Activated CD4-positive, alpha-beta T cell treated with anti-CD3 and anti-CD28 coated beads for 36 hours (primary cell): ENCODE measurements around the gene UBE2H. TPM values are rescaled to one million over a fixed set of nuclear protein-coding genes. Genes with fewer than 3 reads are reported as not detected.
A peak's percentile ranks its signal among the peaks of the same experiment; 100 is the strongest.
"Not testable (repeated sequence)": the region's sequence is repeated elsewhere in the genome, so short reads cannot be mapped to it uniquely, and the experiment has no call there.

ENCODE experiments used
- ATAC-seq: fragments of 200-7000 bp; cut with Tn5 transposase; one replicate; pipeline ENCODE4 v1.10.0; 2021; ENCODE audit warnings: mild to moderate bottlenecking, moderate library complexity
- CTCF ChIA-PET: fragments of 350-600 bp; sonication (Branson Sonifier 250); formaldehyde crosslinking; loops from one replicate; lab custom pipeline; 2021; ENCODE audit warnings: antibody characterized with exemption; lab: Charles Lee
- POLR2A ChIA-PET: fragments of 350-600 bp; sonication (Branson Sonifier 250); formaldehyde crosslinking; loops from one replicate; lab custom pipeline; 2021; ENCODE audit warnings: antibody characterized with exemption, inconsistent platforms; lab: Charles Lee
- DNase-seq: peaks from one replicate; pipeline ENCODE4 v3.0.0-alpha.2; 2020
- H3K27ac Mint-ChIP-seq: one replicate; pipeline ENCODE4 v1.8.0; 2021; ENCODE audit warnings: mixed read lengths
- H3K27me3 Mint-ChIP-seq: one replicate; pipeline ENCODE4 v1.8.0; 2021; ENCODE audit warnings: mixed read lengths
- H3K36me3 Mint-ChIP-seq: one replicate; pipeline ENCODE4 v1.8.0; 2021; ENCODE audit warnings: low read depth, mixed read lengths
- H3K4me1 Mint-ChIP-seq: one replicate; pipeline ENCODE4 v1.8.0; 2021; ENCODE audit warnings: mixed read lengths
- H3K4me3 Mint-ChIP-seq: one replicate; pipeline ENCODE4 v1.8.0; 2021; ENCODE audit warnings: mild to moderate bottlenecking, moderate library complexity, mixed read lengths
- H3K9me3 Mint-ChIP-seq: one replicate; pipeline ENCODE4 v1.8.0; 2021; ENCODE audit warnings: low read depth, mixed read lengths
- intact Hi-C, 2 experiments: fragments of 100-400 bp; cut with DNase I in 1 of 2; cut with micrococcal nuclease in 1 of 2; formaldehyde crosslinking; loops; one replicate each; pipeline versions ENCODE4 v1.14.2 to v1.15.1; 2022 to 2024; cut with DNase I, micrococcal nuclease
- total RNA-seq, 2 experiments: library from RNA; stranded (reverse); gene quantifications; one replicate each; pipeline ENCODE4 v1.2.3, GENCODE V29; 2021

The UBE2H gene
- total RNA-seq, 2 experiments from 2014 or later: 25.6 to 40.7 TPM

DNA sequence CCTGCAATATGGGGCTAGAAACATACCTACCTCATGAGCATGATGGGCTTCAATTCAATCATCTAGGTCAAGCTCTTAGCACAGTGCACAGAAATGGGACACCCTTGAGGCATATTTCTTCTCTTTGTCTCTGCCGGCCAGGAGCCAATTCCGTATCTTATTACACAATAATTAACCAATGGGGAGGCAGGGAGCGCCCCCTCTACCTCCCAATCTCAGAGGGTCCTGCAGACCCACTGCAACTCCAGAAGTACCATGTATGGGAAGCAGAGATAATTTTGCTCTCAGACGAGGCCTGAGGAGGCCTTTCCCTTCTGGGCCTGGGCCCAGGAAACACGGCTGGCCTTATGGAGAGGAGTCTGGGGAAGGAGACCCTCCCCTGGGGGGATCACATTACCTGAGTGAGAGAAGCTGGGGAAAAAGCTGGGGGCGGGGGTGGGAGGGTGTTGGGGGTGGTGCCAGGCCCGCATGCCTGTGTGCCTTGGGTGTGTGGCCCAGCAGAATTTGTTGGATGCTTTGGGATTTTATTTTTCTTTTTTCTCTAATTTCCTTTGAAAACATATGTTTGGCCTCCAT, 155.5 kb downstream of the UBE2H start:
- Mint-ChIP-seq H3K27me3 (no peaks in the 10 kb centered on the region), H3K9me3 (no peaks in the 10 kb centered on the region), H3K36me3 (no peaks in the 10 kb centered on the region), H3K4me3 (no peak overlapping the region), H3K27ac (no peak overlapping the region), H3K4me1 (no peaks in the 10 kb centered on the region)
- intact Hi-C loops: no loop called here
- ChIA-PET POLR2A (no interaction called here), CTCF (no interaction called here)
- ATAC-seq (no peak), DNase-seq (no peak)

DNA sequence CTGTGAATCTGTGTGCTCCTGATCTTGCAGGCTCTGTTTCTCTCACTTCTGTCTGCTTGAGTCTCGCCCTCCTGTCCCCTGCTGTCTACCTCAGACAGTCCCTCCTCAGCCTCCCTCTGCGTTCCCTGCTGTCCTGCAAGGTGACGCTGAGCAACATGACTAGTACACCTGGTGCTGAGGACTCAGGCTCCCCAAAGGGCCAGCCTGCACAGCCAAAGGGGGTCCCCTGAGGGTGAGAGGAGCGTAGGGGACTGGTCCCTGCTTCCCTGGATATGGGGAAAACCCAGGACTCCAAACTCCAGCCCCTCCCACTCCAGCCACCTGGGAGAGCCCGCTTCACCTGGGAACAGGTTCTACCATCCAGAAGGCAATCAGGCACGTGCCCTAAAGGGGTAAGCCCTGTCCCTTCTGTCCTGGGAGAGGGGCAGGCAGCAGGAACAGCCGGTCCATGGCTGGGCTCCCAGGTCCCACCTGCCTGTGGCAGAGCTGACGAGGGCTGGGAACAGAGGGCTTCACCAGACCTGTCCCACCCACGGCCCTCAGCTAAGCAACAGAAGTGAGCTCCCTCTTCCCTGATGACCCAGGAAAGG, 156.5 kb downstream of the UBE2H start:
- ChIA-PET CTCF (no interaction called here), POLR2A (no interaction called here)
- no peaks in the 10 kb centered on the region for H3K4me1 Mint-ChIP-seq
- H3K27me3 Mint-ChIP-seq: peaks cover 3% of the 10 kb centered on the region
- ATAC-seq: no peak
- no peak overlapping the region for H3K4me3 Mint-ChIP-seq
- no peak overlapping the region for H3K27ac Mint-ChIP-seq
- H3K9me3 Mint-ChIP-seq: no peaks in the 10 kb centered on the region
- intact Hi-C loops: no loop called here
- H3K36me3 Mint-ChIP-seq: no peaks in the 10 kb centered on the region
- no peak for DNase-seq

DNA sequence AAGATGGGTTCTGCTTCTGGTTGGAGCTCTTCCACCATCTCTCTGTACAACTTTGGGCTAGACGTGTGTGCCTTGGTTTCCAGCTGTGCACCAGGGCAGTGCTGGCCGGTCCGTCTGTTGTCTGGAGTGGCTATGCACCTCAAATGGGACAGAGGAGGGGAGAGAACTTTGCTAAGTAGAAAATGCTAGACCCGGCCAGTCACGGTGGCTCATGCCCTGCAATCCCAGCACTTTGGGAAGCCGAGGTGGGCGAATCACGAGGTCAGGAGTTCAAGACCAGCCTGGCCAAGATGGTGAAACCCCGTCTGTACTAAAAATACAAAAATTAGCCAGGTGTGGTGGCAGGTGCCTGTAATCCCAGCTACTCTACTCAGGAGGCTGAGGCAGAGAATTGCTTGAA, 158.3 kb downstream of the UBE2H start:
- H3K27ac Mint-ChIP-seq, H3K4me1 Mint-ChIP-seq, DNase-seq, intact Hi-C loops, H3K36me3 Mint-ChIP-seq, H3K9me3 Mint-ChIP-seq, H3K4me3 Mint-ChIP-seq, CTCF ChIA-PET, ATAC-seq, POLR2A ChIA-PET: not testable (repeated sequence)
- peaks cover 11% of the 10 kb centered on the region for H3K27me3 Mint-ChIP-seq

DNA sequence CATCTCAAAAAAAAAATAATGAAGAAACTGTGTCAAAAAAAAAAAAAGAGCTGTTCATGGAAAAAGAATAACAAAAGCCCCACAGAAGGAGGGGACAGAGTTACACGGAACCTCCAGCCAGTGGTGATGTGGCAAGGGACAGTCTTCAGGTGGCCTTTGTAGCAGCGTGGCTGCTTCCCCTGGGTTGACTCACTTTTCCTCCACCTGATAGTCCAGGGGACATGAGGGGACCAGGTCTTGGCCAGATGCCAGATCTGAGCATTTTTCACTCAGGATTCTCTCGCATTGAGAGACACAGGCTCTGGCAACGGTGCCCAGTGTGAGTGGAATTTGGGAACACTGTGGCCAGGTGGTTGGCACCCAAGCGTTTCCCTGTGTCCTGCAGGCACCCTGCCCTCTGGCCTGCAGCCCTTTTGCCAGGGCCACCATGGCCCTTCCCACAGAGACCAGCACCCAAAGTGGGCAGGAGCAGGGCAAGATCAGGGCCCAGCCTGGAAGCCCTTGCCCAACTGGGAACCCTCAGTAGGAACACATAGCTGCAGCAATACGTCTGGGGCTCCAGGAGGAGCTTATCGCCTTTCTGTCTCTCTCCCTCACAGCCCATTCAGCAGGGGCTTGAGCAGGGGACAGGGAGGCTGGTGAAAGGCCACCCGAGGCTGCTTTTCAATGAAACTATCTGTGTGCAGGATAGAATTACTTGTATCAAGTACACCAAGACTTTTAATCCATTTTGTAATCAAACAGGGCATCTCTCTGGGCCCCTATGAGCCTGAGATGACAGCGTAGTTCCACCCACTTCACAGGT, 159.1 kb downstream of the UBE2H start:
- Mint-ChIP-seq H3K4me1 (no peaks in the 10 kb centered on the region), H3K4me3 (no peak overlapping the region), H3K27me3 (peaks cover 13% of the 10 kb centered on the region), H3K36me3 (no peaks in the 10 kb centered on the region), H3K27ac (no peak overlapping the region), H3K9me3 (no peaks in the 10 kb centered on the region)
- ATAC-seq (no peak), DNase-seq (no peak)
- ChIA-PET CTCF (no interaction called here), POLR2A (no interaction called here)
- intact Hi-C loops: no loop called here

DNA sequence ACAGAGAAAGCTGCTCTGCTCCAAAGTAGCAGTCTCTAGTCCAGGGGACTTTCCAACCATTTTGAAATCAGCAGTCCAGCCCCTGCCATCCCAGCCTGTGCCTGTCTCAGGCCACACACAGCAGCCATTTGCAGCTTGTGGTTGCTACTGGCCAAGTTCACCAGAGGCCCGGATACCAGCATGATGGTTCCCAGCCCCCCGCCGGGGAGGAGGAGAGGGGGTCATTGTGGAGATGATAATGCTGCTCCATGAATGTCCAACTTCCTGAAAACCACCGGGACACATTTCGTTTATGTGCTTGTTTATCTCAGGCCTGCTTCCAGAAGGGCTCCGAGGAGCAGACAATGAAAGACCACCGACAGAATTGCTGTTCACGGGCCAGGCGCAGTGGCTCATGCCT, 160.0 kb downstream of the UBE2H start:
- no peak overlapping the region for H3K4me3 Mint-ChIP-seq
- no peak for DNase-seq
- POLR2A ChIA-PET: no interaction called here
- intact Hi-C loops: no loop called here
- H3K4me1 Mint-ChIP-seq: no peaks in the 10 kb centered on the region
- H3K27ac Mint-ChIP-seq: no peak overlapping the region
- no peak for ATAC-seq
- CTCF ChIA-PET: interaction anchor here (0.8 to 1.2 kb wide), 3 partner anchors 18 to 38 kb away, joined by 3 read pairs; no protein-coding TSS in a partner anchor
- H3K9me3 Mint-ChIP-seq: no peaks in the 10 kb centered on the region
- no peaks in the 10 kb centered on the region for H3K36me3 Mint-ChIP-seq
- H3K27me3 Mint-ChIP-seq: peaks cover 13% of the 10 kb centered on the region

DNA sequence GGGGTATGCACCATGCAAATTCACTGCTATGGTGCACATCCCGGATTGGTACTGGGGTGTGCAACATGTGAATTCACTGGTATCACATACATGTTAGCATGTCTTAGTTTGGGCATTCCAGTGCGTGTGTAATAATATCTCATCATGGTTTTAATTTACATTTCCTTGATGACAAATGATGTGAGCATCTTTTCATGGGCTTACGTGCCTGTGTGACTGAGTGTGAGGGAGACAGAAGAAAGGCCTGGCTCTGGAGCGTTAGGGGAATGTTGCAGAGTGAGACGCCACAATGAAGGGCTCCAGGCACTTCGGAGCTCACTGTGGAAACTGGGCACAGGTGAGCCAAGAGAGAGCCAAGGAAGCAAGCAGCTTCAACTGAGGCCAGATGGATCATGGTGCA, 162.6 kb downstream of the UBE2H start:
- ATAC-seq: no peak
- H3K4me1 Mint-ChIP-seq: peaks cover 10% of the 10 kb centered on the region

DNA sequence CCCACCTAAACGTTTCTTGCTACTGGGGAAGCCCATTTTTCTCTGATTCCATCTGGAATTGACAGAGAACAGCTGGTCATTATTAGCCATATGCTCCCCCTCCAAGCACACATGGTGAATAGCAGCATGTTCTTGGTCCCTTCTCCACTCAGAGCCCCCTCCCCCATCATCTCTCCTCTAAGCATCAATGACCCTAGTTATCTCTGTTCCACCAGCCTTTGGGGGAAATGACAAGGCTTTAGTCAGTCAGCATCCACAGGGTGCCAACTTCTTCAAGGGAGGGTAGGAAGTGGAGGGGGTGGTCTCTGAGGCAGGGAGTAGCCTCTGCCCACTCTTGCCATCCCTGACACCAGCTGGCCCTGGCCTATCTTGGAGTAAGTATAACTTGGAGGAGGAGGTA, 163.1 kb downstream of the UBE2H start:
- Mint-ChIP-seq H3K27me3 (peaks cover 41% of the 10 kb centered on the region), H3K4me3 (no peak overlapping the region), H3K9me3 (no peaks in the 10 kb centered on the region), H3K27ac (no peak overlapping the region), H3K36me3 (no peaks in the 10 kb centered on the region), H3K4me1 (peaks cover 15% of the 10 kb centered on the region)
- intact Hi-C loops: loop anchor here in 1 of 2 experiments (10.0 kb wide), 1 partner anchor 945 kb away; the partner anchor contains the start of gene KLF14
- ChIA-PET CTCF (interaction anchor here (0.7 kb wide), 1 partner anchor 739 kb away, joined by 3 read pairs; no protein-coding TSS in a partner anchor), POLR2A (interaction anchor here (0.6 kb wide), 1 partner anchor 121 kb away, joined by 3 read pairs; no protein-coding TSS in a partner anchor)
- DNase-seq: no peak
- ATAC-seq: no peak

More for the DNA sequence above, 162.6 kb downstream of the UBE2H start:
- H3K36me3 Mint-ChIP-seq: no peaks in the 10 kb centered on the region
- ChIA-PET CTCF (no interaction called here), POLR2A (interaction anchor here (0.6 kb wide), 1 partner anchor 120 kb away, joined by 3 read pairs; no protein-coding TSS in a partner anchor)
- H3K27ac Mint-ChIP-seq: no peak overlapping the region
- no peak overlapping the region for H3K4me3 Mint-ChIP-seq
- intact Hi-C loops: no loop called here
- no peak for DNase-seq
- H3K9me3 Mint-ChIP-seq: no peaks in the 10 kb centered on the region
- peaks cover 37% of the 10 kb centered on the region for H3K27me3 Mint-ChIP-seq

DNA sequence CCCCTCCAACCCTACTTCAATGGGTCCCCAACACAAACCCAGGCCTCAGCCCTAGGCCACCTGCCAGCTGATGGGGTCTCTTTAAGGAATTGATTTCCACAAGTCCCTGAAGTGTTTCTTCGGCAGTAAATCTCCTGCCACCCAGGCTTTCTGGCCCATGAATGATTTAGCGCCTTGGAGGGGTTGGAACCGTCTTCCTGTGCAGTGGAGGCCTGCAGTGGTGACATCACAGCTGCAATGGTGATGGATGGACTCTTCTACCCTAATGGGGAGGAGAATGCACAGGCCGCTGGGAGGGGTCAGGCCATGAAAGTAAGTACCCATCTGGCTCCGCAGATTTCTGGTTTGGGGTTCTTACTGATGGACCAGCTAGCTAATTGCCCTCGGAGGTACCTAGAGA, 163.8 kb downstream of the UBE2H start:
- no peak overlapping the region for H3K27ac Mint-ChIP-seq

DNA sequence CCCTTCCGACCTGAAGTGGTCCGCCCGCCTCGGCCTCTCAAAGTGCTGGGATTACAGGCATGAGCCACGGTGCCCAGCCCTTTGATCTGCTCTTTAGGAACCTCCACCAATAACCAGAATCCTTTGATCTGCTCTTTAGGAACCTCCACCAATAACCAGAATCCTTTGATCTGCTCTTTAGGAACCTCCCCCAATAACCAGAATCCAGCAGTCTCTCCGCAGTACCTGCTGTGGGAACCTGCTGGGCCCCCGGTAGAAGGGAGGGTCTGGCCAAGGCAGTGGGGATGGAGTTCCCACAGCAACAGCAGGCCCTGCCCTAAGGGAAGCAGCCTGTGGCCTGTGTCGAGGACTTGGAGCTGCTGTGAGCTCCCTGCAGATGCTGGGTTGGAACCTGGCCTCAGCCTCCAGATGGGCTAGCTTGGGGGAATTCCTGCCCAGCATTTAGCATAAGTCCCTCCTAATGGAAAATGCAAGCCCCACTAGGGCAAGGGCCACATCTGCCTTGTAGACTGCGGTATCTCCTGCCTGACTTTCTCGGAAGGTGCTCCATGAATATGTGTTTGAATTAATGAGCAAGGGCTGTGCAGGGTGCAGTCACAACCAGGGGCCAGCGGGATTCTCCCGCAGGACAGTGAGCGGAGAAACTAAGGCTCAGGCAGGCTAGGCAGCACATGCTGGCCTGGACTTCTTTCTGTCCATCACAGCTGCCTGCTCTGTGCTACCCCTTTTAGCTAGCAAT, 165.8 kb downstream of the UBE2H start:
- ChIA-PET CTCF (interaction anchor here (2.1 kb wide), 1 partner anchor 38 kb away, joined by 7 read pairs; no protein-coding TSS in a partner anchor), POLR2A (no interaction called here)
- peaks cover 34% of the 10 kb centered on the region for H3K4me1 Mint-ChIP-seq
- H3K27me3 Mint-ChIP-seq: peaks cover 61% of the 10 kb centered on the region
- H3K4me3 Mint-ChIP-seq: no peak overlapping the region
- DNase-seq: no peak
- H3K27ac Mint-ChIP-seq: no peak overlapping the region
- H3K36me3 Mint-ChIP-seq: no peaks in the 10 kb centered on the region
- H3K9me3 Mint-ChIP-seq: no peaks in the 10 kb centered on the region
- ATAC-seq: no peak
- intact Hi-C loops: loop anchor here in 1 of 2 experiments (10.0 kb wide), 1 partner anchor 948 kb away; the partner anchor contains the start of gene KLF14

More for the DNA sequence above, 163.8 kb downstream of the UBE2H start:
- Mint-ChIP-seq H3K36me3 (no peaks in the 10 kb centered on the region), H3K4me3 (no peak overlapping the region), H3K9me3 (no peaks in the 10 kb centered on the region), H3K4me1 (peaks cover 18% of the 10 kb centered on the region), H3K27me3 (peaks cover 43% of the 10 kb centered on the region)
- CTCF ChIA-PET: interaction anchor here (0.7 to 0.9 kb wide), 2 partner anchors 36 to 739 kb away, joined by 3 to 5 read pairs; no protein-coding TSS in a partner anchor
- POLR2A ChIA-PET: no interaction called here
- no peak for ATAC-seq
- no peak for DNase-seq
- intact Hi-C loops: loop anchor here in 1 of 2 experiments (10.0 kb wide), 1 partner anchor 946 kb away; the partner anchor contains the start of gene KLF14

DNA sequence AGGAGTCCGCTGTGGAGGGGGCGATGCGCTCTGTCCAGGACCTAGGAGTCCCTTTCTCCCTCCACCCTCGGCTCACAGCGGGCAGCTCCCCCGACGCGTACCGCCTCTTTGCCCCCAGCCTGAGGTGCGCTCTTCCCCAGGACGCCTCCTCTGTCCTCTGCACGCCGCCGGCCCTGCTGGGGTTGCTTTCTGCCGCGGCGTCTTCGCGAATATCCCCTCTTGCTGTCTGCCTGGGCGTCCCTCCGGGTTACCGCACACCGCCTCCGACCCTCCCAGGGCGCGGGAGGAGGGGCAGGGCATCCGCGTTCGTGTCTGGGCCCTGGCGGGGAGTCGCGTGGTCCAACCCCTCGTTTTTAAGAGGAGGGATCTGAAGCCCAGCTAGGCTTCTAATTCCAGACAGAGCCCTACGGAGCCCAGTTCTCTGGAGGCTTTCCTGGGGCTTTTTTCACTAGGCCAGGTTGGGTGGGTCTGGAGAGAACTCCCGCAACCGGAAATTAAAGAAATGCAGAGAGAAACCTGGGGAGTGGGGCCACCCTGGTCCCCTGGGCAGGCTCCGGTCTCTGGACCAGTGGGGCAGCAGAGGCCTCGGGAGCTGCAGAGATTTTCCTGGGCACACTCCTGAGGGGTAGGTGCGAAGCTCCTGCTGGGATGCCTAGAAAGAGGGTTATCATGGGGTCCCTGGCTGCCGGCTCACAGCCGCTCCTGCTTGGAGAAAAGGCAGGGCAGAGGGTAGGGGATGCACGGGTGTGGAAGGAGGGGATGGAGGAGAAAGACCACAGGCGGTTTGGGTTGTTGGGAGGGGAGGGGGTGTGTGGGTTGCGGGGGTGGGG, 166.9 kb downstream of the UBE2H start:
- Mint-ChIP-seq H3K27ac (no peak overlapping the region), H3K9me3 (no peaks in the 10 kb centered on the region), H3K36me3 (no peaks in the 10 kb centered on the region), H3K4me3 (peak overlapping the region; percentile 3), H3K4me1 (peaks cover 41% of the 10 kb centered on the region), H3K27me3 (peaks cover 63% of the 10 kb centered on the region)
- intact Hi-C loops: loop anchor here in 1 of 2 experiments (10.0 kb wide), 1 partner anchor 949 kb away; the partner anchor contains the start of gene KLF14
- ATAC-seq: peak; percentile 13
- CTCF ChIA-PET: interaction anchor here (1.0 to 2.1 kb wide), 3 partner anchors 12 to 443 kb away, joined by 3 to 7 read pairs (median 4); no protein-coding TSS in a partner anchor
- peak; percentile 28 for DNase-seq
- POLR2A ChIA-PET: no interaction called here
